ENCODE measurements around the gene CCR4.

- no peak for TF ChIP-seq CTCF (conservative IDR thresholded peaks at IDR 0.05 in 1 of 2, IDR thresholded peaks at IDR 0.05 in 1 of 2; ENCODE audit: extremely low read depth in 1 of 2, insufficient read depth in 1 of 2, low read depth in 1 of 2, low read length in 2 of 2)
- no peak for TF ChIP-seq EZH2 (IDR thresholded peaks at IDR 0.05; ENCODE audit: borderline replicate concordance, low read length)
These were observed 47.5 kb upstream of the CCR4 start for GRCh38 chr3:32903953-32904352.

Data from mammary epithelial cell (primary cell).